ENCODE measurements around the gene GAP43.
"Not testable (repeated sequence)": the region's sequence is repeated elsewhere in the genome, so short reads cannot be mapped to it uniquely, and the experiment has no call there.

The GAP43 gene

GRCh38 chr3:115741650-115742049 lies 118.3 kb downstream of the GAP43 start:
- H3K4me3 ChIP-seq (ENCODE audit: low read depth, low read length) = no peak overlapping the region
- no peak for DNase-seq (ENCODE audit: low read depth)
- no peak for TF ChIP-seq CTCF (IDR thresholded peaks at IDR 0.05; ENCODE audit: control insufficient read depth, extremely low read depth, insufficient read depth)

- H3K4me3 ChIP-seq (ENCODE audit: low read depth, low read length); DNase-seq (ENCODE audit: low read depth): not testable (repeated sequence)
These were observed 121.2 kb downstream of the GAP43 start for GRCh38 chr3:115744516-115744915.

GRCh38 chr3:115752978-115753377 lies 129.7 kb downstream of the GAP43 start:
- not testable (repeated sequence) for H3K4me3 ChIP-seq (ENCODE audit: low read depth, low read length); DNase-seq (ENCODE audit: low read depth)

GRCh38 chr3:115758076-115758763 lies 134.9 kb downstream of the GAP43 start:
- H3K4me3 ChIP-seq (ENCODE audit: low read depth, low read length) = no peak overlapping the region
- no peak for DNase-seq (ENCODE audit: low read depth)
- TF ChIP-seq CTCF (IDR thresholded peaks at IDR 0.05; ENCODE audit: control insufficient read depth, extremely low read depth, insufficient read depth) = no peak

GRCh38 chr3:115760716-115761115 lies 137.4 kb downstream of the GAP43 start:
- no peak for DNase-seq (ENCODE audit: low read depth)
- no peak for TF ChIP-seq CTCF (IDR thresholded peaks at IDR 0.05; ENCODE audit: control insufficient read depth, extremely low read depth, insufficient read depth)
- no peak overlapping the region for H3K4me3 ChIP-seq (ENCODE audit: low read depth, low read length)

GRCh38 chr3:115761927-115762305 lies 138.6 kb downstream of the GAP43 start:
- no peak overlapping the region for H3K4me3 ChIP-seq (ENCODE audit: low read depth, low read length)
- no peak for TF ChIP-seq CTCF (IDR thresholded peaks at IDR 0.05; ENCODE audit: control insufficient read depth, extremely low read depth, insufficient read depth)
- DNase-seq (ENCODE audit: low read depth) = no peak

- no peak for TF ChIP-seq CTCF (IDR thresholded peaks at IDR 0.05; ENCODE audit: control insufficient read depth, extremely low read depth, insufficient read depth)
- H3K4me3 ChIP-seq (ENCODE audit: low read depth, low read length) = no peak overlapping the region
- DNase-seq (ENCODE audit: low read depth) = no peak
These were observed 143.5 kb downstream of the GAP43 start for GRCh38 chr3:115766587-115767482.

GRCh38 chr3:115768661-115769060 lies 145.4 kb downstream of the GAP43 start:
- no peak for DNase-seq (ENCODE audit: low read depth)
- TF ChIP-seq CTCF (IDR thresholded peaks at IDR 0.05; ENCODE audit: control insufficient read depth, extremely low read depth, insufficient read depth) = no peak
- H3K4me3 ChIP-seq (ENCODE audit: low read depth, low read length) = no peak overlapping the region
